SK-N-SH treated with all-trans-retinoic acid at 6 μM for 48 hours (cell line): ENCODE measurements around the gene CYP24A1.

Source experiments
- OSR1 ChIP-seq: fragments of 250-450 bp; sonication (Bioruptor Pico); IDR thresholded peaks from 2 replicates; pipeline ENCODE4 v1.8.0; 2022; ENCODE audit warnings: moderate library complexity, mild to moderate bottlenecking, inconsistent platforms
- ZFP3 ChIP-seq: fragments of 250-450 bp; sonication (Bioruptor Pico); IDR thresholded peaks from 2 replicates; pipeline ENCODE4 v1.5.0; 2020; ENCODE audit warnings: mild to moderate bottlenecking, moderate library complexity
- ZNF70 ChIP-seq: fragments of 450-650 bp; formaldehyde crosslinking; IDR thresholded peaks from 2 replicates; pipeline ENCODE4 v1.5.0; 2020; ENCODE audit warnings: mild to moderate bottlenecking, moderate library complexity
- TF ChIP-seq, protein P1 (sequence below): fragments of 250-450 bp; sonication (Bioruptor Pico); IDR thresholded peaks from 2 replicates; pipeline ENCODE4 v1.5.1; 2020; ENCODE audit warnings: low read depth, mild to moderate bottlenecking, moderate library complexity

DNA sequence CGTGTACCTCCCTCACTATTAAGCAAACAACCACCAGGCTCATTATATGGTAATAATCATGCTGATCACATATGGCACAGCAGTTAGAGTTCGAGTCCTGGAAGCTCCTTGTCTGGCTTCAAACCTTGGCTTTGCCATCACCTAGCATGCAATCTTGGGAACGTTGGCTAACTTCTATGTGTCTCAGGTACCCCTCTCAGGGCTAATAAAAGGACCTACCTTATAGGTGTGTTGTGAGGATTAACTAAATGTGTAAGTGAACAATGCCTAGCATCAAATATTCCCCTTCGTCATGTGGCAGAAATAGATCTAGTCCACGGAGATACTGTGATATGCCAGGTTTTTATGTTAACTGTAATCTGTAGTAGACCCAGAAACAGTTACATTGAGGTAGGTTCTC, 10.4 kb downstream of the CYP24A1 start:
- TF ChIP-seq ZFP3 (CRISPR knock-in tag) = no peak
- TF ChIP-seq OSR1 (CRISPR knock-in tag) = no peak
- TF ChIP-seq, protein P1, sequence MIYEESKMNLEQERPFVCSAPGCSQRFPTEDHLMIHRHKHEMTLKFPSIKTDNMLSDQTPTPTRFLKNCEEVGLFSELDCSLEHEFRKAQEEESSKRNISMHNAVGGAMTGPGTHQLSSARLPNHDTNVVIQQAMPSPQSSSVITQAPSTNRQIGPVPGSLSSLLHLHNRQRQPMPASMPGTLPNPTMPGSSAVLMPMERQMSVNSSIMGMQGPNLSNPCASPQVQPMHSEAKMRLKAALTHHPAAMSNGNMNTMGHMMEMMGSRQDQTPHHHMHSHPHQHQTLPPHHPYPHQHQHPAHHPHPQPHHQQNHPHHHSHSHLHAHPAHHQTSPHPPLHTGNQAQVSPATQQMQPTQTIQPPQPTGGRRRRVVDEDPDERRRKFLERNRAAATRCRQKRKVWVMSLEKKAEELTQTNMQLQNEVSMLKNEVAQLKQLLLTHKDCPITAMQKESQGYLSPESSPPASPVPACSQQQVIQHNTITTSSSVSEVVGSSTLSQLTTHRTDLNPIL (CRISPR knock-in tag) = no peak
- TF ChIP-seq ZNF70 (CRISPR knock-in tag) = no peak
